ENCODE measurements around the gene TNIK.

TNIK gene

DNA sequence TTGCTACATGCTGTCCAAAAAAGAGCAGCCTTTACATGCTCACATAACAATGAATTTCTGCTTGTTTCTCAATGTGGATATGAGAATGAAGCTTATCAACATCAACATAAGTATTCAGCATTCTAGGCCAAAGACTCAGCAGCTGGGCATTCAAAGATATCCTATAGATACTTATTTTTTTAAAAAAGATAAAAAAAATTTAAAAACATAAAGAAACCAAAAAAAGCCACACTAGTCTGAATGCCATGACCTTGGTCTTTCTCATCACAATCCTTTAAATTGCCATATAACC is 182.0 kb downstream of the TNIK start:
- TF ChIP-seq, protein P1, sequence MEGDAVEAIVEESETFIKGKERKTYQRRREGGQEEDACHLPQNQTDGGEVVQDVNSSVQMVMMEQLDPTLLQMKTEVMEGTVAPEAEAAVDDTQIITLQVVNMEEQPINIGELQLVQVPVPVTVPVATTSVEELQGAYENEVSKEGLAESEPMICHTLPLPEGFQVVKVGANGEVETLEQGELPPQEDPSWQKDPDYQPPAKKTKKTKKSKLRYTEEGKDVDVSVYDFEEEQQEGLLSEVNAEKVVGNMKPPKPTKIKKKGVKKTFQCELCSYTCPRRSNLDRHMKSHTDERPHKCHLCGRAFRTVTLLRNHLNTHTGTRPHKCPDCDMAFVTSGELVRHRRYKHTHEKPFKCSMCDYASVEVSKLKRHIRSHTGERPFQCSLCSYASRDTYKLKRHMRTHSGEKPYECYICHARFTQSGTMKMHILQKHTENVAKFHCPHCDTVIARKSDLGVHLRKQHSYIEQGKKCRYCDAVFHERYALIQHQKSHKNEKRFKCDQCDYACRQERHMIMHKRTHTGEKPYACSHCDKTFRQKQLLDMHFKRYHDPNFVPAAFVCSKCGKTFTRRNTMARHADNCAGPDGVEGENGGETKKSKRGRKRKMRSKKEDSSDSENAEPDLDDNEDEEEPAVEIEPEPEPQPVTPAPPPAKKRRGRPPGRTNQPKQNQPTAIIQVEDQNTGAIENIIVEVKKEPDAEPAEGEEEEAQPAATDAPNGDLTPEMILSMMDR (IDR thresholded peaks at IDR 0.05; ENCODE audit: poor library complexity, severe bottlenecking), result no peak
- H3K4me1 ChIP-seq (ENCODE audit: insufficient read depth, poor library complexity, severe bottlenecking), result no peaks in the 10 kb centered on the region

DNA sequence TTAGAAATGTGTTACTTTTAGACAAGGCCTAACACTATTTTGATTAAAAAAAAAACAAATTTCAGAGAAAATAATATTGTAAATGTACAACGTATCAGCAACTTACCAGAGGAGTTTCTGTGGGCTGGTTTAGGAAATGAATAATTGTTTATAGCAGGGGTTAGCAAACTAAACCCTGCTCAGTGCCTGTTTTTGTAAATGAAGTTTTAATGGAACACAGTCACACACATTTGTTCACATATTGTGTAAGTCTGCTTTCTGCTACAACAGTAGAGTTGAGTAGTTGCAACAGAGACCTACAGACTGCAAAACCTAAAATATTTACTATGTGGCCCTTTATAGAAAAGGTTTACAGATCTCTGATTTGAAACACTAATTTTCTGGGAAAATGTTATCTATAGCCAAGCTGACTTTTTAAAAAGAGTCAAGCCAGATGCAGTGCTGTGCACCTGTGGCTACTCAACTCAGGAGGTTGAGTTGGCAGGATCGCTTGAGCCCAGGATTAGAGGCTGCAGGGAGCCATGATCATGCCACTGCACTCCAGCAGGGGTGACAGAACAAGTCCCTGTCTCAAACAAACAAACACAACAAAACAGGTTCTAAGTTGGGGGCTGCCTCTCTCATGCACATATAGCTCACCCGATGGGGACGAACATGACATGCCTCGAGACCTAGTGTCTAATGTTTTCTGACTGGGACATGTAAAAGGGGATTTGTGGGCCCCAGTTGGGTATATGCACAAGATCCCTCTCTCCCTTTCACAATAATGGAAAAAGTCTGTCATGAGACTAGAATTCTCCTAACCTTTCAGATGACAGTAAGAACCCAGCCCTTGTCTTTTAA is 182.5 kb downstream of the TNIK start:
- Histone ChIP-seq H3K4me3 (ENCODE audit: severe bottlenecking) (no peak overlapping the region), H3K36me3 (ENCODE audit: low read depth) (no peaks in the 10 kb centered on the region), H3K27me3 (ENCODE audit: insufficient read depth, poor library complexity, severe bottlenecking) (no peaks in the 10 kb centered on the region), H3K4me1 (ENCODE audit: insufficient read depth, poor library complexity, severe bottlenecking) (no peaks in the 10 kb centered on the region), H3K27ac (ENCODE audit: poor library complexity, severe bottlenecking) (no peak overlapping the region), H3K9me3 (ENCODE audit: severe bottlenecking) (no peaks in the 10 kb centered on the region)
- ATAC-seq (ENCODE audit: low read depth) (no peak), DNase-seq (ENCODE audit: low spot score) (no peak)
- TF ChIP-seq, protein P1 (IDR thresholded peaks at IDR 0.05; ENCODE audit: poor library complexity, severe bottlenecking), result no peak

More for the DNA sequence above, 182.0 kb downstream of the TNIK start:
- DNase-seq (ENCODE audit: low spot score) (no peak), ATAC-seq (ENCODE audit: low read depth) (no peak)
- no peak overlapping the region for H3K27ac ChIP-seq (ENCODE audit: poor library complexity, severe bottlenecking)
- no peaks in the 10 kb centered on the region for H3K9me3 ChIP-seq (ENCODE audit: severe bottlenecking)
- H3K27me3 ChIP-seq (ENCODE audit: insufficient read depth, poor library complexity, severe bottlenecking), result no peaks in the 10 kb centered on the region
- H3K36me3 ChIP-seq (ENCODE audit: low read depth), result no peaks in the 10 kb centered on the region
- no peak overlapping the region for H3K4me3 ChIP-seq (ENCODE audit: severe bottlenecking)

DNA sequence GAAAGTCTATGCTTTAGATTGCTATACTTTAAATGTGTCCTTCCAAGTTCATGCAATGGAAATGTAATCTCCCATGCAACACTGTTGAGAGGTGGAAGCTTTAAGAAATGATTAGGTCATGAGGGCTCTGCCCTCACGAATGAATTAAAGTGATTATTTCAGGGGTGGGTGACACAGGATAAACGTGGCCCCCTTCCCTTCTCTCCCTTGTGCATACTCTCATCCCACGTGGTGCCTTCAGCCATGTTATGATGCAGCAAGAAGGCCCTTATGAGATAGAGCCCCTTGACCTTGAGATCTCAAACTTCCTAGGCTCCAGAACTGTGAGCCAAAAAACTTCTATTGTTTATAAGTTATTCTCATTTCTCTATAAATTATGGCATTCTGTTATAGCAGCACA is 183.3 kb downstream of the TNIK start:
- no peaks in the 10 kb centered on the region for H3K27me3 ChIP-seq (ENCODE audit: insufficient read depth, poor library complexity, severe bottlenecking)
- H3K36me3 ChIP-seq (ENCODE audit: low read depth), result no peaks in the 10 kb centered on the region
- TF ChIP-seq, protein P1 (IDR thresholded peaks at IDR 0.05; ENCODE audit: poor library complexity, severe bottlenecking), result no peak
- H3K27ac ChIP-seq (ENCODE audit: poor library complexity, severe bottlenecking), result no peak overlapping the region
- no peaks in the 10 kb centered on the region for H3K9me3 ChIP-seq (ENCODE audit: severe bottlenecking)
- ATAC-seq (ENCODE audit: low read depth) (no peak), DNase-seq (ENCODE audit: low spot score) (no peak)
- H3K4me1 ChIP-seq (ENCODE audit: insufficient read depth, poor library complexity, severe bottlenecking), result no peaks in the 10 kb centered on the region
- no peak overlapping the region for H3K4me3 ChIP-seq (ENCODE audit: severe bottlenecking)

DNA sequence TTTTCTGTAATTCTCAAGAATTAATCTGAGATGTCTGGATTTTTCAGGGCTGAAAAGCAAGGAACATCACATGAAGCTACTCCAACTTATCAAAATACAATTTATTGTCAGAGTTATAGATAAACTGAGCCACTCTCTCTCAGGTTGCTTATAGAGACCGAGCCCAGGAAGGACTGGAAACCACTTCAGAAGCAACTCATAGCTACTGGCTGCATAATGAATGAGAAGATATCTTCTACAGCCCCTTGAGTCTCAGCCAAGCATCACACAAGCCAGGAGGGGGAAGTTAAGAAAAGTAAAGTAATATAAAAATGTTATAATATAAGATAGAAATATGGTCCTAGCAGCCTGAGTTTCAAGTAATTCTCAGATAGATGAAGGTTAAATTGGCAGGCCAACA is 186.0 kb downstream of the TNIK start:
- TF ChIP-seq, protein P1 (IDR thresholded peaks at IDR 0.05; ENCODE audit: poor library complexity, severe bottlenecking), result no peak
- DNase-seq (ENCODE audit: low spot score) (no peak), ATAC-seq (ENCODE audit: low read depth) (no peak)
- H3K9me3 ChIP-seq (ENCODE audit: severe bottlenecking), result no peaks in the 10 kb centered on the region
- no peak overlapping the region for H3K27ac ChIP-seq (ENCODE audit: poor library complexity, severe bottlenecking)
- H3K4me1 ChIP-seq (ENCODE audit: insufficient read depth, poor library complexity, severe bottlenecking), result no peaks in the 10 kb centered on the region
- H3K36me3 ChIP-seq (ENCODE audit: low read depth), result no peaks in the 10 kb centered on the region
- no peak overlapping the region for H3K4me3 ChIP-seq (ENCODE audit: severe bottlenecking)
- H3K27me3 ChIP-seq (ENCODE audit: insufficient read depth, poor library complexity, severe bottlenecking), result no peaks in the 10 kb centered on the region

DNA sequence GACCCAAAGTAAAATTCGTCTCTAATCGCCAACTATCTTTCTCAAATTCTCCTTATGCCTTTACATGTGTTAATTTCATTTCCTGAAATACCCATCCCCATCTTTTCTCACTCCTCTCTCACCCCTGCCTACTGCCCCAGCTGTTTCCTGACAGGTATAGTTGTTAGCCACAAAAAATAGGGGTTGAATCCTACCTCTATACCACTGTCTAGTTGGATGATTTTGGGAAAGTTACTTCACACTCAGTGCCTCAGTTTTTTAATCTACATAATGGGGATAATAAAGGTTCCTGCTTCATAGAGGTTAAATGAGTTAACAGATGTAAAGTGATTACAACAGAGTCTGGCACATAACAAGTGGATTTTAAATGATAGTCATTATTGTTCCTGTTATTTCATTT is 189.7 kb downstream of the TNIK start:
- ATAC-seq (ENCODE audit: low read depth) (no peak), DNase-seq (ENCODE audit: low spot score) (no peak)
- no peaks in the 10 kb centered on the region for H3K36me3 ChIP-seq (ENCODE audit: low read depth)
- TF ChIP-seq, protein P1 (IDR thresholded peaks at IDR 0.05; ENCODE audit: poor library complexity, severe bottlenecking), result no peak
- no peak overlapping the region for H3K4me3 ChIP-seq (ENCODE audit: severe bottlenecking)
- no peaks in the 10 kb centered on the region for H3K9me3 ChIP-seq (ENCODE audit: severe bottlenecking)
- no peaks in the 10 kb centered on the region for H3K4me1 ChIP-seq (ENCODE audit: insufficient read depth, poor library complexity, severe bottlenecking)
- H3K27ac ChIP-seq (ENCODE audit: poor library complexity, severe bottlenecking), result no peak overlapping the region
- H3K27me3 ChIP-seq (ENCODE audit: insufficient read depth, poor library complexity, severe bottlenecking), result no peaks in the 10 kb centered on the region

Measured in RWPE2 (cell line).